HuH-7 (cell line): ENCODE measurements around the gene C3orf80.
"Not testable (repeated sequence)": the region's sequence is repeated elsewhere in the genome, so short reads cannot be mapped to it uniquely, and the experiment has no call there.

Experiments used
- DNase-seq: peaks from one replicate; pipeline ENCODE4 v3.0.0; 2011; ENCODE audit warnings: low spot score

The C3orf80 gene

GRCh38 chr3:160225176-160226025 lies at the start of gene C3orf80:
C3orf80 (plus strand) TSS chr3:160225422; CDS start chr3:160225636, 214 bp downstream.
- DNase-seq, result peak; percentile 40

GRCh38 chr3:160176923-160177322 lies 48.3 kb upstream of the C3orf80 start:
- no peak for DNase-seq

DNA sequence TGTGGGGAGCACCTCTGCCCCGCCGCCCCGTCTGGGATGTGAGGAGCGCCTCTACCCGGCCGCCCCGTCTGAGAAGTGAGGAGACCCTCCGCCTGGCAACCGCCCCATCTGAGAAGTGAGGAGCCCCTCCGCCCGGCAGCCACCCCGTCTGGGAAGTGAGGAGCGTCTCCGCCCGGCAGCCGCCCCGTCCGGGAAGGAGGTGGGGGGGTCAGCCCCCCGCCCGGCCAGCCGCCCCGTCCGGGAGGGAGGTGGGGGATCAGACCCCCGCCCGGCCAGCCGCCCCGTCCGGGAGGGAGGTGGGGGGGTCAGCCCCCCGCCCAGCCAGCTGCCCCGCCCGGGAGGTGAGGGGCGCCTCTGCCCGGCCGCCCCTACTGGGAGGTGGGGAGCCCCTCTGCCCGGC lies 46.6 kb upstream of the C3orf80 start:
- DNase-seq, result not testable (repeated sequence)

GRCh38 chr3:160179403-160179802 lies 45.8 kb upstream of the C3orf80 start:
- not testable (repeated sequence) for DNase-seq

- no peak for DNase-seq
Measured at GRCh38 chr3:160179906-160180305, 45.3 kb upstream of the C3orf80 start.

DNA sequence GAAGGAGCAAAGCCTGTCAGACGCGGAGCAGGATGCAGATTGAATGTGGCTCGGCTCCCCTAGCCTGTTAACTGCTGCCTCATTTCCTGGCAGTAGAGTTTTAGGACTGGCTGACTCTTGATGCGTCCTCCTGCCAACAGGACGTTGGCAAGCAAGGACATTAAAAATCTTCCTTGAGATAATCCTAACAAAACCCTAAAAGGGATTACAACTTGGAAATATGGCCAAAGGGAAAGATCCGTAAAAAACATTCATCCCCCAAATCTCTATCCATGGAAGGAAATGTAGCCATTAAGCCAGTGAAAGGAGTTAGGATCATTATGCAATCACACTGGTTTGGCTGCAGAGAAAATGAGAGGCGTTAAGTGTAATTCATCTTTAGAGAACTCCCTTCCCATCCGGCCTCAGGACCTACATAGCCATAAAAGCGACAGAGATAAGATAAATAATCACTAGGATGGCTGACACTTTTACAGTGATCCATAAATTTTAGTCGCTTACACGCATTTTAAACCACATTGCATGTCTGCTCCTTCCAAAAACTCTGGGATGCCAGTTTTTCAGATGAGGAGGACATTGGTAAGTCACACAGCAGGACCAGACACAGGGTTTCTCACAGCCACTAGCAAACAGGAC lies 44.5 kb upstream of the C3orf80 start:
- peak; percentile 50 for DNase-seq

- no peak for DNase-seq
Measured at GRCh38 chr3:160183345-160184076, 41.7 kb upstream of the C3orf80 start.

- DNase-seq, result no peak
Measured at GRCh38 chr3:160184655-160185054, 40.6 kb upstream of the C3orf80 start.

DNA sequence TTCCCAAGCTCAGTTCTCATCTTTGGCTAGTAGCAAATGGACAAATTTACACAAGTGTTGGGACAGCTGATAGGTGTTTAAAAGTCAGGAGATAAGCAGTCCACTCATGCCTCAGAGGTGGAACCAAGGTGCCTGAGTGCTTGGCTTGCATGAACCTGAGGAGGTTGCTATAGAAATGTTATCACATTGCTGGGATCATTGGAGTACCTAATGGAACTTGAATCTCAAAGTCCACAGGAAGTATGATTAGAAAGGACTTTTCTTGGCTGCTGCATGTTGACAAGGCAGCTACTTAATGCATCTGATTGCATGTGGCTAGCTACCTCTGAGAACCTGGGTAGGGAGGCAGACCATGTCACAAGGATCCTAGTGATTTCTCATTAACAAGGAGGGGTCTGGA lies 39.5 kb upstream of the C3orf80 start:
- DNase-seq, result peak; percentile 17

GRCh38 chr3:160187288-160187687 lies 37.9 kb upstream of the C3orf80 start:
- no peak for DNase-seq

GRCh38 chr3:160192310-160193029 lies 32.8 kb upstream of the C3orf80 start:
- no peak for DNase-seq

DNA sequence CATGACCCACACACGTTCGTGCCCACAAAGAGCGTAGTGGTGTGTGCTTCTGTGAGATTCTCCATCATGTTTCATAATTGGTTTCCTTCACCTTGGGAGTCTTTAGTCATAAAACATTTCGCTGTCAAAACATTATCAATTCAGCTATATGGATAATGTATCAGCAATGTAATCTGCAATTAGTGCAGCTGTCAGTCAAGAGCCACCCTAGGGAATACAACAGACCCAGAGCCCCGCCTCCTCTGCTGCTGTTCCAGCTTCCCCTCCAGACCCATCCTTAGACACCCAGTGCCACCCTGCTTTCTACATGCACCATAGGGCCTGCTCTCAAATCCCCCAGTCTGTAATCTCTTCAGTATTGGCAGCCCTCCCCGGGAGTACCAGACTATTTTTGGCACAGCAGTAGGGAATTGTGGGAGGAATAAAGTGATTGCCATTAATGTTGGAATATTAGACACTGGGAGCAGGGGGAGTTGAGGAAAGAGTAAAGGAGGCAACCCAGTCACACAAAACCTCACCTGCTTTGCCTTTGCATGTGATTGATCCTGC lies 31.5 kb upstream of the C3orf80 start:
- DNase-seq, result no peak

DNA sequence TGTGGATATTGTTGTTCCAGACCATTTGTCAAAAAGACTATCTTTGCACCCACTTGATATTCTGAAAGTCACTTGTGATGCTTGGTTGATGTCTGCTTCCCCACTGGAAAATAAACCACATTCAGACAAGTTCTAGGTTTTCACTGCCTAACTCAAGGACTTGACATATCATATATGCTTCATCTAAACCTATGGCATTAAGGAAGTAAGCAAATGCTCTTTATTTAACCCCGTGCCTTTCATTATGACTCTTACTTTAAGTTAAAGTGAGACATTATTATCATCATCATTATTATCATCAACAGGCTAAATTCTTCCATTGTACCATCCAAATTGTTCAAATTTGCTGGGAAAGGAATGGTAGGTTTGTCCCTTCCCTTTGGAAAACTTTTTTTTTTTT lies 30.8 kb upstream of the C3orf80 start:
- no peak for DNase-seq

- no peak for DNase-seq
Measured at GRCh38 chr3:160195106-160195505, 30.1 kb upstream of the C3orf80 start.

DNA sequence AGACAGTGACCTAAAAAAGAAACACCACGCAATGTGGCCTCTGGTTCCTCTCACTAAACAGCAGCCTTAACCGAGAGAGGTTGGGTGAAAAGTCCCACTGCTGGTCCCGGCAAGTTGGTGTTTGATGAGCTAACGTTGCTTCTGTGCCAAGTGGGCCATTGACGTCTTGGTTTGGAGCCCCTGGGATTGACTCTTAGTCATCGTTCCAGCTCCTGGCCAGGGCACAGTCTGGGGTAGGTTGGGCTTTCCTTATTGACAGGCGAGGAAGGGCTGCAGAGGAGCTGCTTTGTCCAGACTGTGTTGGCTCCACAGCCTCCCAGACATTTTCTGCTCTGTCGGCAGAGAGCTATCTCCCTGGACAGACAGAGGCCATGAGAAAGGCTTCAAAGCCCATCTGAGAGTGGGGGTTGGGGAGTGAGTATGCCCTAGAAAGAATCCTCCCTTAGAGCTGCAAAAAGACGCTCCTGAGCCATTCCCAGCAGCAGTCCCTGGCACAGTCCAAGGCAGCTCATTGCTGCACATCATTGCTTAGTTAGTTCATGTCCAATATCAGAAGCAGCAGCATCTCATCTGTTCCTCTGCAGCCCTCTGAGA lies 28.6 kb upstream of the C3orf80 start:
- no peak for DNase-seq

- DNase-seq, result no peak
Measured at GRCh38 chr3:160199108-160199507, 26.1 kb upstream of the C3orf80 start.

GRCh38 chr3:160200353-160200752 lies 24.9 kb upstream of the C3orf80 start:
- DNase-seq, result no peak

GRCh38 chr3:160204396-160205011 lies 20.7 kb upstream of the C3orf80 start:
- not testable (repeated sequence) for DNase-seq

GRCh38 chr3:160205606-160206005 lies 19.6 kb upstream of the C3orf80 start:
- no peak for DNase-seq

DNA sequence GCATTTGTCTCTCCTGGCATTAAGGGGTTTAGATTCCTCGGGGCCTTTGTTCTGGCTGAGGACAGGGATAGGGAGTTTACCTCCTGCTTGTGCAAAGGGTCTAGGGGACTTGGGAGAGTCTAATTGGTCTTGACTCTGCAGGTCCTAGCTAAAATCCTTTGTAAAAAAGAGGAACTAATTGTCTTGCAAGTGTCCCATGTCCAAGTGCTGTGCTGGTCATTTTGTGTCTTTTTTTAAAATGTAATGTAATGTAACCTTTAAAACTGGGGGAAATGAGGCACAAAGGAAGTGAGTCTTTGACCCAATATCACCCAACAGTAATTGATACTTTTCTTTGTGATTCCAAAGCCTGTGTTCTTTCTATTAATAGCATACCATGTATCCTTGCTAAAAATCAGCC lies 14.9 kb upstream of the C3orf80 start:
- DNase-seq, result no peak

DNA sequence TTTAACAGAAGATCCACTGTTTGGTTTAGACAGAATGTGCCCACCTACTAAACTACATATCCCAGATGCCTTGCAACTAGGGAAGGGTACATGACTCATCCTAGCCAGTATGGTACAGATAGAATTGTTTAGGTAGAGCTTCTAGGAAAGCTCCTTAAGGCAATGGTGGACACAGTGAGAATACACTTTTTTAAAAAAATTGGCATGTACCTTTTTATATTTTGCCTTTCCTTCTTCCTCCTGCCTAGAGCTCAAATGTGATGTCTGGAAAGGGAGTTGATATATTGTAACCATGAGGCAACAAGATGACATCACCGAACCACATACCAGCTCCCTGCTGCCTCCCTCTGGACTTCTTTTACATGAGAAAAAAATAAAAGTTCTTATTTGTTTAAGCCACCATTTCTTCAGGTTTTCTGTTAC lies 14.4 kb upstream of the C3orf80 start:
- no peak for DNase-seq
